NCI-H82 treated with DMSO at 0.1 percent for 48 hours (cell line): ENCODE results near the gene MYO9B.

ENCODE experiments used
- DNase-seq: peaks from one replicate; lab custom pipeline; 2025; ENCODE audit not compliant: unreplicated experiment; lab: John Stamatoyannopoulos, UW

The MYO9B gene

GRCh38 chr19:17259118-17259780 lies 183.7 kb downstream of the MYO9B start:
- DNase-seq, result no peak

GRCh38 chr19:17259934-17260333 lies 184.4 kb downstream of the MYO9B start:
- DNase-seq, result no peak

GRCh38 chr19:17260842-17261325 lies 185.3 kb downstream of the MYO9B start:
- DNase-seq, result peak; percentile 97

DNA sequence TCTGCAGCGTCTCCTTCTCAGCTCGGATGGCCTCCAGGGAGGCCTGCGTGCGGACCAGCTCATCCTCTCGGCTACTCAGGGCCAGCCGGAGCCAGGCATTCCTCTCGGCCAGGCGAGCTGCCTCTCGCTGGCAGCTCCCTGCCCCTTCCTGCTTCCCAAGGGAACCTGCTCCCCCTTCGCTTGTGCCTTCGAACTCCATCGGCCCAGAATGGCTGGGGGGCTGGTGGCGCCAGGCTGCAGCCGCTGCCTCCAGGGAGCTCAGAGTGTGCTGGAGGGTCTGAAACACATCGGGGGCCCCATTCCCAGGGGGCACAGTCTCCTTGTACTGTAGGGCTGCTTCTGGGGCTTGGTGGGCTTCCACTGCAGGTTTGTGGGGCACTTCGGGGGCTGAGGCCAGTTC lies 187.0 kb downstream of the MYO9B start:
- no peak for DNase-seq
